NCI-H146 (cell line): ENCODE data around the gene MARCHF5.
"Not testable (repeated sequence)": the region's sequence is repeated elsewhere in the genome, so short reads cannot be mapped to it uniquely, and the experiment has no call there.

Experiments used
- DNase-seq: peaks from one replicate; lab custom pipeline; 2025; lab: John Stamatoyannopoulos, UW

MARCHF5 gene

DNA sequence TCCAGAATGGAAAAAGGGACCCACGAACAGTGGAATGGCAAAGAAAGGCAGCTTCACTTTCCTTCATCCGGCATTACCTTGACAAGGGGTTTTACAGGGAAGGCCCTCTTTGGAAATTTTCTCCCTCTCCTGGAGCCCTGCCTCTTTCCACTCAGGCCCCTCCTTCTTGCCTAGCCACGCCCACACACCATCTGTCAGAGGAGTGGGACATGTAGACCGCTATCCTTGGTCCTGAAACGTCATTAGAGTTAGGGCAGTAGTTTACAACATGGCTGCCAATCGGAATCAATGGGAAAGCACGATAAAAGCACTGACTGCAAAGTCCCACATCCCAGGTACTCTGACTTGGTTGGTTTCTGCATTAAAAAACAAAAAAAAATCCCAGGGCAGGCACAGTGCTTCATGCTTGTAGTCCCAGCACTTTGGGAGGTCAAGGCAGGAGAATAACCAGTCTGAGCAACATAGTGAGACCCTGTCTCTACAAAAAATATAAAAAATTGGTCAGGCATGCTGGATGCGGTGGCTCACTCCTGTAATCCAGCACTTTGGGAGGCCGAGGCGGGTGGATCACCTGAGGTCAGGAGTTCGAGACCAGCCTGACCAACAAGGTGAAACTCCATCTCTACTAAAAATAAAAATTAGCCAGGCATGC is 96.4 kb downstream of the MARCHF5 start:
- DNase-seq, result no peak

DNA sequence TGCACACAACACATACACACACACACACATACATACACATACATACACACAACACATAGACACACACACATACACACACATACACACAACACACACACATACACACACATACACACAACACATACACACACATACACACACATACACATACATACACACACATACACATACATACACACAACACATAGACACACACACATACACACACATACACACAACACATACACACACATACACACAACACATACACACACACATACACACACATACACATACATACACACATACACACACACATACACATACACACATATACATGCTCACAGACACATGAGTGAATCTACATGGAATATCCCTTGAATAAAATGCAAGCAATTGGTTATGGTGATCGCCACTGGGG is 102.2 kb downstream of the MARCHF5 start:
- DNase-seq, result not testable (repeated sequence)

DNA sequence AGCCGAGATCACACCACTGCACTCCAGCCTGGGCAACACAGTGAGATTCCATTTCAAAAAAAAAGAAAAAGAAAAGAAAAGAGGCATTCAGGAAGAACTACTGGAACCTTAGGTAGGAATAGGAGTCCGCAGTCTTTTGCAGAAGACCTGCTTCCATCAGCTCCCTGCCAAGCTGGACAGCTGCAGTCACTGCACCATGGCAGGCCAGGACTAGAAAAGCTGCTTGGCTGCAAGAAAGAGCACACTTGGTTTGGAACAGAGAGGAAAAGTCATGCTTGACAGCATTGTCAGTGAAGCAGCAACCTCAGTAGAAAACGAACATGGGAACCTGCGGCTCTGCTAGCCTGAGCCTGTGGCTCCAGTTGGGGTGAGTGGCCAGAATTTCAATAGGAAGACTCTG is 104.3 kb downstream of the MARCHF5 start:
- no peak for DNase-seq

DNA sequence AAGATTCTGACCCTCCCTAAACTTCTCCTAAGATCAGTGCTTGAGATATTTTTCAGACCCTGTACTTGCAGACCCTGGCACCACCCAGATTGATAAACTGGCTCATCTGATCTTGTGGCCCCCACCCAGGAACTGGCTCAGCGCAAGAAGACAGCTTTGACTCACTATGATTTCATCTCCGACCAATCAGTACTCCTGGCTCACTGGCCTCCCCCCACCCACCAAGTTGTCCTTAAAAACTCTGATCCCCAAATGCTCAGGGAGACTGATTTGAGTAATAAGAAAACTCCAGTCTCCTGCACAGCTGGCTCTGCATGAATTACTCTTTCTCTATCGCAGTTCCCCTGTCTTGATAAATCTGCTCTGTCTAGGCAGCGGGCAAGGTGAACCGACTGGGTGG is 111.3 kb downstream of the MARCHF5 start:
- DNase-seq, result not testable (repeated sequence)
